Liver (tissue), 9 donors: Measurements from ENCODE around the gene CCDC78. TPM values are rescaled to one million over a fixed set of nuclear protein-coding genes. Genes with fewer than 3 reads are reported as not detected.

Experiments used
- DNase-seq: peaks from one replicate; pipeline ENCODE4 v3.0.0-alpha.2; 2017; ENCODE audit warnings: low spot score
- H3K27ac ChIP-seq, 2 donors: one replicate each; pipeline ENCODE4 v1.7.0; 2013; ENCODE audit warnings: inconsistent platforms in 2 of 2, low read length in 2 of 2, control low read depth in 1 of 2, low read depth in 1 of 2, mild to moderate bottlenecking in 1 of 2
- H3K27me3 ChIP-seq, 4 donors: one replicate each; pipeline versions ENCODE4 v1.6.1 to v1.7.0; 2013; ENCODE audit warnings: low read length in 3 of 4, inconsistent platforms in 1 of 4, mild to moderate bottlenecking in 1 of 4, moderate library complexity in 1 of 4; ENCODE audit not compliant: control insufficient read depth in 4 of 4, insufficient read depth in 4 of 4
- H3K36me3 ChIP-seq, 4 donors: one replicate each; pipeline versions ENCODE4 v1.6.1 to v1.7.0; 2013; ENCODE audit warnings: low read length in 3 of 4, mild to moderate bottlenecking in 3 of 4, low read depth in 1 of 4, moderate library complexity in 1 of 4; ENCODE audit not compliant: control insufficient read depth in 4 of 4, insufficient read depth in 3 of 4
- H3K4me1 ChIP-seq, 4 donors: one replicate each; pipeline versions ENCODE4 v1.6.1 to v1.7.0; 2013; ENCODE audit warnings: low read length in 3 of 4, mild to moderate bottlenecking in 3 of 4, moderate library complexity in 1 of 4; ENCODE audit not compliant: control insufficient read depth in 4 of 4, insufficient read depth in 4 of 4
- H3K4me3 ChIP-seq, 3 donors: one replicate each; pipeline versions ENCODE4 v1.6.1 to v1.7.0; 2013; ENCODE audit warnings: low read length in 3 of 3, control low read depth in 1 of 3, low read depth in 1 of 3, mild to moderate bottlenecking in 1 of 3
- H3K9ac ChIP-seq, 2 donors: one replicate each; pipeline ENCODE4 v1.7.0; 2013; ENCODE audit warnings: low read length in 2 of 2, mild to moderate bottlenecking in 2 of 2, moderate library complexity in 2 of 2, control low read depth in 1 of 2, low read depth in 1 of 2
- H3K9me3 ChIP-seq, 4 donors: one replicate each; pipeline versions ENCODE4 v1.6.1 to v1.7.0; 2013; ENCODE audit warnings: low read length in 3 of 4; ENCODE audit not compliant: control insufficient read depth in 4 of 4
- CTCF ChIP-seq: fragments of 150-350 bp; IDR thresholded peaks from 2 replicates; pipeline ENCODE4 v1.5.1; 2017; ENCODE audit warnings: improper control_type of control experiment, low read depth, low read length; ENCODE audit not compliant: missing input control
- EGR1 ChIP-seq, 2 donors: IDR thresholded peaks; 2 replicates each; pipeline ENCODE4 v1.6.1; 2016 to 2018; ENCODE audit warnings: antibody characterized with exemption in 2 of 2, low read depth in 2 of 2
- FOXA2 ChIP-seq: IDR thresholded peaks from 2 replicates; pipeline ENCODE4 v1.6.1; 2016; ENCODE audit warnings: antibody characterized with exemption
- HNF4G ChIP-seq: IDR thresholded peaks from 2 replicates; pipeline ENCODE4 v1.6.1; 2016; ENCODE audit warnings: antibody characterized with exemption
- RAD21 ChIP-seq, 2 donors: IDR thresholded peaks; 2 replicates each; pipeline ENCODE4 v1.6.1; 2016; ENCODE audit warnings: antibody characterized with exemption in 2 of 2, mild to moderate bottlenecking in 2 of 2
- SP1 ChIP-seq: IDR thresholded peaks from 2 replicates; pipeline ENCODE4 v1.6.1; 2018; ENCODE audit warnings: antibody characterized with exemption, mild to moderate bottlenecking
- YY1 ChIP-seq: IDR thresholded peaks from 2 replicates; pipeline ENCODE4 v1.6.1; 2016; ENCODE audit warnings: antibody characterized with exemption, mild to moderate bottlenecking
- WGBS: extraction: QIAGEN DNeasy Blood & Tissue Kit; methylation state at CpG from one replicate; pipeline ENCODE4 v1.1.7; 2013; 5-methylcytosine and 5-hydroxymethylcytosine counted together
- polyA plus RNA-seq, 2 donors: library from polyadenylated mRNA; stranded (reverse) in 1 of 2; unstranded in 1 of 2; fragments of 200-250 nt in 1 of 2; fragments of >200 nt in 1 of 2; fragmentation: Nextera tagmentation in 1 of 2; extraction: Ambion mirVana in 1 of 2; gene quantifications; one replicate each; pipeline versions ENCODE4 v1.2.1 to v1.2.3, GENCODE V29; 2013 to 2015
- total RNA-seq, 2 donors: library from RNA; depleted of rRNA; stranded (reverse); fragments of >200 nt; gene quantifications; one replicate each; pipeline ENCODE4 v1.2.3, GENCODE V29; 2014
- TF ChIP-seq, protein P1 (sequence below): IDR thresholded peaks from 2 replicates; pipeline ENCODE4 v1.6.1; 2016; ENCODE audit warnings: antibody characterized with exemption
- donor health status: healthy.
- donor health status: healthy.
- donor health status: healthy.
- donor health status: healthy.
- donor health status: healthy.

Gene CCDC78
- total and polyA plus RNA-seq, 4 donors, result 0.05 to 0.28 (median 0.08) TPM; not detected in 1

GRCh38 chr16:775236-775796, 49.1 kb upstream of the CCDC78 start (continued):
- TF ChIP-seq FOXA2 (no peak), SP1 (no peak)
- TF ChIP-seq, protein P1, sequence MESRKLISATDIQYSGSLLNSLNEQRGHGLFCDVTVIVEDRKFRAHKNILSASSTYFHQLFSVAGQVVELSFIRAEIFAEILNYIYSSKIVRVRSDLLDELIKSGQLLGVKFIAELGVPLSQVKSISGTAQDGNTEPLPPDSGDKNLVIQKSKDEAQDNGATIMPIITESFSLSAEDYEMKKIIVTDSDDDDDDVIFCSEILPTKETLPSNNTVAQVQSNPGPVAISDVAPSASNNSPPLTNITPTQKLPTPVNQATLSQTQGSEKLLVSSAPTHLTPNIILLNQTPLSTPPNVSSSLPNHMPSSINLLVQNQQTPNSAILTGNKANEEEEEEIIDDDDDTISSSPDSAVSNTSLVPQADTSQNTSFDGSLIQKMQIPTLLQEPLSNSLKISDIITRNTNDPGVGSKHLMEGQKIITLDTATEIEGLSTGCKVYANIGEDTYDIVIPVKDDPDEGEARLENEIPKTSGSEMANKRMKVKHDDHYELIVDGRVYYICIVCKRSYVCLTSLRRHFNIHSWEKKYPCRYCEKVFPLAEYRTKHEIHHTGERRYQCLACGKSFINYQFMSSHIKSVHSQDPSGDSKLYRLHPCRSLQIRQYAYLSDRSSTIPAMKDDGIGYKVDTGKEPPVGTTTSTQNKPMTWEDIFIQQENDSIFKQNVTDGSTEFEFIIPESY, result no peak

DNA sequence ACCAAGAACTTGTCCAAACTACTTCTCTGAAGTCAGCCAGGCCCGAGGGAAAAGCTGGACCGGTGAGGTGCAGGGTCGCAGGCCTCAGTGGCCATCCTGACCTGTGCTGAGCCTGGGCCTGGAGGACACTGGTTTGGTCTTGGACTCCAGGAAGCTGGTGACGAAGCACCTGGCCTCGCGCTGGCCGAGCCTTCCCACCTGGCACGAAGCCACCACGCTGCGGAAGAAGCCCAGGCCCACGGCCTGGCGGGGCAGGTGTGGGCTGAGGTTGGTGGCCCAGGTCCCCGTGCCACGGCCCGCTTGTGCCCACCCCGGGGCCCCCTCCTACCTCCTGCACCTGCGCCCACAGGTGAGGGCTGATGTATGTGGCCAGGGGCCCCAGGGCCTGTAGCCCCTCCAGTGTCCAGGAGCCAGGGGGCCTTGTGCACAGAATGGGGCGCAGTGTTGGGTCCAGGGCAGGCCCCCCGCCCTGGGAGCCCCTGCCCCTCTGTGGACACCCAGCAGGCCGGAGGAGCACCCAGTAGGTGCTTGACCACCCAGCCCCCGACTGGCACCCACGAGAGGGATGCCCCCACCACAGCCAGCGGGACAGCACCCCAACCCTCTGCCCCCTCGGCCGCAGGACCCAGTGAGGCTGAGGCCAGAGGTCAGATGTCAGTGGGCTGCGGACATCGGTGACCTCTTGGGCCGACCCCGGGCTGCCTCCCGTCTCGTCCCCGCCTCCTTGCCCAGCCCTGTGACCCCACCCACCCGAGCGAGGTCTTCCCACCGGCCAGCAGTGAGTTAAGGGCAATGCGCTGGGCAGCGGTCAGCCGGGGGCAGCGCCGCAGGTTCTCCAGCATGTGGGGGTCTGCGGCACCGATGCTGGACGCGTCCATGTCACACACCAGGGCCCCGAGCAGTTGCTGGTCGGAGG, 48.1 kb upstream of the CCDC78 start:
- no peaks in the 10 kb centered on the region for H3K9me3 ChIP-seq
- TF ChIP-seq EGR1 (IDR thresholded peaks at IDR 0.05; ENCODE audit: low read depth in 2 of 2), result no peak
- H3K4me1 ChIP-seq, result no peaks in the 10 kb centered on the region
- H3K4me3 ChIP-seq, result no peak overlapping the region
- H3K36me3 ChIP-seq, result no peaks in the 10 kb centered on the region
- H3K27me3 ChIP-seq, result peaks cover 0 to 1% (median 0%) of the 10 kb centered on the region in 4 donors
- WGBS, result 74% methylated on average over 46 of the region's 46 CpGs
- no peak for DNase-seq
- H3K27ac ChIP-seq, result no peak overlapping the region
- H3K9ac ChIP-seq, result no peak overlapping the region

DNA sequence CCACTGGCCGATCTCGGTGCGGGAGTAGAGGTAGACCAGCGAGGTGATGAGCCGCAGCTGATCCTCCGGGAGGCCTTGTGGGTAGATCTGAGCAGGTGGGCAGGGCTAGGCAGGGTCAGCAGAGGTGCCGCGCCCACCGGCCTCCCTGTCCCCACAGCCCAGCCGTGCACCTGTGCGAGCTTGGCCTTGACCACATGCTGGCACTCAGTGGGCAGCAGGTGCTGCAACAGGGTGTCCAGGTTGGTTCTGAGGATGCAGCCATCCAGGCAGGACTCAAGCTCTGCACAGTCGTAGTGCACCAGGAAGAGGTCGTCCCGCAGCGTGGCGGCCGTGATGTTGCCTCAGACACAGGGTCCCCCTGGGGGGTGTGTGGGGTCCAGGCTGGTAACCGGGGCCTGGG, 46.7 kb upstream of the CCDC78 start:
- DNase-seq, result no peak

More for the DNA sequence above, 46.7 kb upstream of the CCDC78 start:
- 84% methylated on average over 18 of the region's 18 CpGs for WGBS
- Histone ChIP-seq H3K27me3 (peaks cover 0 to 3% (median 0%) of the 10 kb centered on the region in 4 donors), H3K9me3 (no peaks in the 10 kb centered on the region), H3K27ac (no peak overlapping the region), H3K4me1 (no peaks in the 10 kb centered on the region), H3K4me3 (no peak overlapping the region), H3K36me3 (no peaks in the 10 kb centered on the region), H3K9ac (no peak overlapping the region)
- TF ChIP-seq RAD21 (IDR thresholded peaks at IDR 0.05) (no peak), SP1 (no peak), HNF4G (no peak), EGR1 (IDR thresholded peaks at IDR 0.05; ENCODE audit: low read depth in 2 of 2) (no peak), YY1 (no peak), CTCF (no peak)
- TF ChIP-seq, protein P1, result no peak
